HepG2 (cell line): Measurements from ENCODE around the gene CDC20.

Experiments used
- AGO2 ChIP-seq: fragments of 200-400 bp; formaldehyde crosslinking; optimal IDR thresholded peaks from 2 replicates; pipeline ENCODE3; 2017; ENCODE audit warnings: mild to moderate bottlenecking, low read depth, low read length, moderate library complexity
- ATF2 ChIP-seq: sonication (generic); formaldehyde crosslinking; IDR thresholded peaks from 2 replicates; pipeline ENCODE4 v1.4.0; 2020; ENCODE audit warnings: missing genetic modification reagents
- CEBPB ChIP-seq: IDR thresholded peaks from 2 replicates; pipeline ENCODE4 v1.6.1; 2011; ENCODE audit warnings: low read depth, low read length, improper control_type of control experiment, borderline replicate concordance
- CTCF ChIP-seq: sonication (generic); formaldehyde crosslinking; IDR thresholded peaks from 2 replicates; pipeline ENCODE4 v1.5.0; 2020; ENCODE audit warnings: mild to moderate bottlenecking, missing genetic modification reagents, moderate library complexity
- EZH2 ChIP-seq: conservative IDR thresholded peaks from 2 replicates; pipeline ENCODE4 v1.6.1; 2012; ENCODE audit warnings: mild to moderate bottlenecking, low read depth, low read length, moderate library complexity
- HDAC2 ChIP-seq: sonication (generic); formaldehyde crosslinking; IDR thresholded peaks from 2 replicates; pipeline ENCODE4 v1.4.0; 2020; ENCODE audit warnings: missing genetic modification reagents
- KDM3A ChIP-seq: IDR thresholded peaks from 2 replicates; pipeline ENCODE4 v1.6.1; 2018; ENCODE audit warnings: low read depth, missing compliant biosample characterization
- NFRKB ChIP-seq: fragments of 450-650 bp; IDR thresholded peaks from 2 replicates; pipeline ENCODE4 v1.6.1; 2017
- POLR2A ChIP-seq, 2 experiments: IDR thresholded peaks; 2 replicates each; pipeline ENCODE4 v1.6.1; 2011; ENCODE audit warnings: low read depth in 2 of 2, low read length in 2 of 2, mild to moderate bottlenecking in 1 of 2, moderate library complexity in 1 of 2; ENCODE audit not compliant: insufficient read depth in 1 of 2
- RNF2 ChIP-seq: fragments of 450-650 bp; conservative IDR thresholded peaks from 2 replicates; pipeline ENCODE4 v1.6.1; 2016; ENCODE audit warnings: low read depth
- SP1 ChIP-seq, 2 experiments: fragments of 450-650 bp in 1 of 2; sonication (generic) in 1 of 2; formaldehyde crosslinking in 1 of 2; IDR thresholded peaks; 2 replicates each; pipeline versions ENCODE4 v1.4.0 to v1.6.1; 2016 to 2020; ENCODE audit warnings: missing genetic modification reagents in 1 of 2
- TCF7L2 ChIP-seq: IDR thresholded peaks from 2 replicates; pipeline ENCODE4 v1.6.1; 2011; ENCODE audit warnings: mild to moderate bottlenecking, low read depth, low read length, moderate library complexity

GRCh38 chr1:43359696-43360095 is 915 bp downstream of the CDC20 start:
- TF ChIP-seq AGO2 (no peak), KDM3A (CRISPR knock-in tag) (no peak), RNF2 (no peak), HDAC2 (CRISPR knock-in tag) (no peak), NFRKB (no peak), EZH2 (no peak), CTCF (CRISPR knock-in tag) (no peak), POLR2A (IDR thresholded peaks at IDR 0.05; ENCODE audit: insufficient read depth in 1 of 2, low read depth in 2 of 2, low read length in 2 of 2) (no peak), ATF2 (CRISPR knock-in tag) (no peak), TCF7L2 (no peak), SP1 (IDR thresholded peaks at IDR 0.05) (no peak), SP1 (CRISPR knock-in tag; IDR thresholded peaks at IDR 0.05) (no peak), CEBPB (no peak)
